Cardiac muscle cell (in vitro differentiated cells and primary cell): ENCODE measurements around the gene ANKRD61. TPM values are rescaled to one million over a fixed set of nuclear protein-coding genes. Genes with fewer than 3 reads are reported as not detected.

Experiments
- DNase-seq, 2 donors: peaks; one replicate each; pipeline versions ENCODE4 v3.0.0 to v3.0.0-alpha.2; 2010 to 2017; ENCODE audit warnings: low read depth in 1 of 2, low spot score in 1 of 2
- H3K27ac ChIP-seq: fragments of 200-600 bp; sonication (generic); 2 replicates; pipeline ENCODE4 v1.5.1; 2016
- H3K27me3 ChIP-seq: fragments of 200-600 bp; sonication (generic); 2 replicates; pipeline ENCODE4 v1.6.0; 2016; ENCODE audit warnings: control low read depth
- H3K36me3 ChIP-seq: fragments of 200-600 bp; sonication (generic); 2 replicates; pipeline ENCODE4 v1.5.1; 2016; ENCODE audit warnings: control low read depth
- H3K4me1 ChIP-seq: fragments of 200-600 bp; sonication (generic); 2 replicates; pipeline ENCODE4 v1.8.1; 2017; ENCODE audit warnings: low read depth, mild to moderate bottlenecking, mixed run types
- H3K4me3 ChIP-seq: fragments of 200-600 bp; sonication (generic); 2 replicates; pipeline ENCODE4 v1.5.1; 2016; ENCODE audit warnings: mild to moderate bottlenecking
- H3K9me3 ChIP-seq: fragments of 200-600 bp; sonication (generic); 2 replicates; pipeline ENCODE4 v1.5.1; 2017; ENCODE audit warnings: low read depth, mild to moderate bottlenecking, control low read depth
- CTCF ChIP-seq: IDR thresholded peaks from 2 replicates; pipeline ENCODE4 v1.5.1; 2012; ENCODE audit warnings: low read depth, mild to moderate bottlenecking, low read length
- polyA plus RNA-seq: library from polyadenylated mRNA; unstranded; fragments of >200 nt; fragmentation: Nextera tagmentation; extraction: Ambion mirVana; gene quantifications from 2 replicates; pipeline ENCODE4 v1.2.1, GENCODE V29; 2016
- total RNA-seq: library from RNA; depleted of rRNA; stranded (reverse); fragments of >200 nt; gene quantifications from 2 replicates; pipeline ENCODE4 v1.2.3, GENCODE V29; 2016

Gene ANKRD61
- total and polyA plus RNA-seq, 2 experiments from 2014 or later = 0.15 TPM; not detected in 1

- Histone ChIP-seq H3K27me3 (no peaks in the 10 kb centered on the region), H3K27ac (no peak overlapping the region), H3K4me1 (no peaks in the 10 kb centered on the region), H3K4me3 (no peak overlapping the region), H3K36me3 (peaks cover 68% of the 10 kb centered on the region), H3K9me3 (no peaks in the 10 kb centered on the region)
- TF ChIP-seq CTCF = no peak
- no peak for DNase-seq
These were observed 2.6 kb upstream of the ANKRD61 start for GRCh38 chr7:6028563-6028962.

GRCh38 chr7:6031567-6031966 is 391 bp downstream of the ANKRD61 start:
- H3K27me3 ChIP-seq = no peaks in the 10 kb centered on the region
- TF ChIP-seq CTCF = no peak
- H3K27ac ChIP-seq = no peak overlapping the region
- no peaks in the 10 kb centered on the region for H3K9me3 ChIP-seq
- DNase-seq = no peak
- no peaks in the 10 kb centered on the region for H3K4me1 ChIP-seq
- peaks cover 54% of the 10 kb centered on the region for H3K36me3 ChIP-seq
- no peak overlapping the region for H3K4me3 ChIP-seq

GRCh38 chr7:6032167-6032566 is 991 bp downstream of the ANKRD61 start:
- Histone ChIP-seq H3K27me3 (no peaks in the 10 kb centered on the region), H3K27ac (no peak overlapping the region), H3K4me1 (no peaks in the 10 kb centered on the region), H3K36me3 (peaks cover 54% of the 10 kb centered on the region), H3K9me3 (no peaks in the 10 kb centered on the region), H3K4me3 (no peak overlapping the region)
- no peak for TF ChIP-seq CTCF
- DNase-seq = no peak

- no peaks in the 10 kb centered on the region for H3K9me3 ChIP-seq
- H3K4me3 ChIP-seq = no peak overlapping the region
- no peaks in the 10 kb centered on the region for H3K27me3 ChIP-seq
- TF ChIP-seq CTCF = no peak
- H3K36me3 ChIP-seq = peaks cover 54% of the 10 kb centered on the region
- no peaks in the 10 kb centered on the region for H3K4me1 ChIP-seq
- no peak for DNase-seq
- H3K27ac ChIP-seq = no peak overlapping the region
These were observed 1.5 kb downstream of the ANKRD61 start for GRCh38 chr7:6032641-6033040.

- Histone ChIP-seq H3K4me3 (no peak overlapping the region), H3K27ac (no peak overlapping the region), H3K36me3 (peaks cover 54% of the 10 kb centered on the region), H3K27me3 (no peaks in the 10 kb centered on the region), H3K9me3 (no peaks in the 10 kb centered on the region), H3K4me1 (no peaks in the 10 kb centered on the region)
- no peak for TF ChIP-seq CTCF
- no peak for DNase-seq
These were observed 4.0 kb downstream of the ANKRD61 start for GRCh38 chr7:6035165-6035564.

- Histone ChIP-seq H3K27ac (no peak overlapping the region), H3K9me3 (no peaks in the 10 kb centered on the region), H3K4me1 (no peaks in the 10 kb centered on the region), H3K36me3 (peaks cover 59% of the 10 kb centered on the region), H3K4me3 (no peak overlapping the region), H3K27me3 (no peaks in the 10 kb centered on the region)
- TF ChIP-seq CTCF = no peak
- no peak for DNase-seq
These were observed 4.5 kb downstream of the ANKRD61 start for GRCh38 chr7:6035686-6036085.
